ENCODE data around the gene RABL3. TPM values are rescaled to one million over a fixed set of nuclear protein-coding genes. Genes with fewer than 3 reads are reported as not detected.
"Not testable (repeated sequence)": the region's sequence is repeated elsewhere in the genome, so short reads cannot be mapped to it uniquely, and the experiment has no call there.

RABL3 gene
- total RNA-seq, 2 experiments from 2014 or later, result 34.7 to 36.8 TPM

- intact Hi-C loops (cut with micrococcal nuclease), result no loop called here
- peaks cover 53% of the 10 kb centered on the region for H3K4me1 Mint-ChIP-seq (ENCODE audit: low read depth)
- no peak overlapping the region for H3K27ac Mint-ChIP-seq
Observed at GRCh38 chr3:120766576-120766975, 24.3 kb upstream of the RABL3 start.

DNA sequence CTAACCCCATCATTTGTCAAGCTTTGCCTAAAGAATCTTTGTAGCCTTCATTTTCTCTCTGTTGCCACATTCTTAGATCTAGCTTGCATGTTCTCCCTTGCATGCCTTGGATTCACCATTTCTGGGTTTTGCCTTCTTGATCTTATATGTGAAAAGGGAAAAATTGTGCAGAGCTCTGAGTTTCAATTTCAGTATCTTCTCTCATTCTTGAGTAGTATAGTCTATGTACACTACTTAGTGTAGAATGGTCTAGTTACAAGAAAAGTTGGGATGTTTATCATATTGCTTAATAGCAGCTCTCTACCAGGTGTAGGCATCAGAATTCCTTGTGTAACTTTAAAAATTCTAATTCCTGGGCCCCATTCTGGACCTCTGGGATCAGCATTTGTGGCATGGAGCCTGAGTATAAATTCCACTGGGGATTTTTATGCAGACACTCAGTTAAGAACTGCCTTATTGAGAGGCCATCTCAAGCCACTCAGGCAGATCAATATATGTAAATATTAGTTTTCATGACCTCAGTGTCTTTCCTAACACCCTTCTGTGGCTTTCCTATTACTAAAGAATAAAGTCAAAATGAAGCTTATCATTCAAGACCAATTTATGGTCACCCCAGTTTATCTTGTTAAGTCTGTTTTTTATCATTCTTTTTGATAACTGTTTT, 23.6 kb upstream of the RABL3 start:
- intact Hi-C loops (cut with micrococcal nuclease), result no loop called here
- Mint-ChIP-seq H3K9me3 (no peaks in the 10 kb centered on the region), H3K4me1 (ENCODE audit: low read depth) (peaks cover 59% of the 10 kb centered on the region), H3K4me3 (no peak overlapping the region), H3K27me3 (ENCODE audit: low read depth) (no peaks in the 10 kb centered on the region), H3K36me3 (ENCODE audit: low read depth) (peaks cover 22% of the 10 kb centered on the region), H3K27ac (no peak overlapping the region)
- DNase-seq, result no peak
- CTCF ChIA-PET, result interaction anchor here (0.8 to 1.6 kb wide), 4 partner anchors 9 to 170 kb away, joined by 3 to 7 read pairs (median 5); partner anchors contain the start of gene NDUFB4

More at GRCh38 chr3:120766576-120766975, 24.3 kb upstream of the RABL3 start:
- no peaks in the 10 kb centered on the region for H3K27me3 Mint-ChIP-seq (ENCODE audit: low read depth)
- CTCF ChIA-PET, result interaction anchor here (1.3 to 1.6 kb wide), 3 partner anchors 28 to 171 kb away, joined by 3 to 7 read pairs (median 3); partner anchors contain the start of gene NDUFB4
- peaks cover 18% of the 10 kb centered on the region for H3K36me3 Mint-ChIP-seq (ENCODE audit: low read depth)
- DNase-seq, result no peak
- no peak overlapping the region for H3K4me3 Mint-ChIP-seq
- H3K9me3 Mint-ChIP-seq, result no peaks in the 10 kb centered on the region

DNA sequence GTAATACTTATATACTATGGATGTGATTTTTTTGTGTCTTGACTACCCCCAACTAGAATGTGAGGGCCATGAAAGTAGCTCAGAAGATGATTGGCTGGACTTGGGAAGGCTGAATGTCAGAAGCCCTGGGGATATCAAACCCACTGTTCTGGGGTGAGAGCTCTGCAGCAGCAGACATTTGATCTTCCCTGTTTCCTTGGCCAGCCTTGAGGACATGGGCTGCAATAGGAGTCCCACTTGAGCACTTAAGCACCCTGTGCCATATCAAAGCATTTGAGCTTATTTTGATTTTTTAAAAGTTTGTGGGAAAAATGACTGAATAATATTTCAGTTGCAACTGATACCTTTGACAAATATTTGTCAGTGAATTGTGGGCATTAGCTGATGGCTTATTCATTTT, 21.9 kb upstream of the RABL3 start:
- CTCF ChIA-PET, result interaction anchor here (1.5 kb wide), 1 partner anchor 30 kb away, joined by 5 read pairs; no protein-coding TSS in a partner anchor
- H3K27me3 Mint-ChIP-seq (ENCODE audit: low read depth), result no peaks in the 10 kb centered on the region
- peaks cover 64% of the 10 kb centered on the region for H3K4me1 Mint-ChIP-seq (ENCODE audit: low read depth)
- no peak overlapping the region for H3K27ac Mint-ChIP-seq
- intact Hi-C loops (cut with micrococcal nuclease), result no loop called here
- no peak for DNase-seq
- H3K4me3 Mint-ChIP-seq, result no peak overlapping the region
- peaks cover 17% of the 10 kb centered on the region for H3K36me3 Mint-ChIP-seq (ENCODE audit: low read depth)
- H3K9me3 Mint-ChIP-seq, result no peaks in the 10 kb centered on the region

- Mint-ChIP-seq H3K27ac (no peak overlapping the region), H3K27me3 (ENCODE audit: low read depth) (no peaks in the 10 kb centered on the region), H3K36me3 (ENCODE audit: low read depth) (peaks cover 22% of the 10 kb centered on the region), H3K9me3 (peaks cover 4% of the 10 kb centered on the region), H3K4me3 (no peak overlapping the region), H3K4me1 (ENCODE audit: low read depth) (peaks cover 69% of the 10 kb centered on the region)
- CTCF ChIA-PET, result interaction anchor here (1.5 kb wide), 1 partner anchor 31 kb away, joined by 5 read pairs; no protein-coding TSS in a partner anchor
- DNase-seq, result no peak
- intact Hi-C loops (cut with micrococcal nuclease), result no loop called here
Observed at GRCh38 chr3:120763601-120764000, 21.3 kb upstream of the RABL3 start.

- Mint-ChIP-seq H3K4me3 (no peak overlapping the region), H3K27me3 (ENCODE audit: low read depth) (no peaks in the 10 kb centered on the region), H3K27ac (no peak overlapping the region), H3K4me1 (ENCODE audit: low read depth) (peaks cover 67% of the 10 kb centered on the region), H3K9me3 (peaks cover 6% of the 10 kb centered on the region), H3K36me3 (ENCODE audit: low read depth) (peaks cover 26% of the 10 kb centered on the region)
- no peak for DNase-seq
- intact Hi-C loops (cut with micrococcal nuclease), result no loop called here
- CTCF ChIA-PET, result interaction anchor here (0.5 kb wide), 1 partner anchor 405 kb away, joined by 4 read pairs; no protein-coding TSS in a partner anchor
Observed at GRCh38 chr3:120762615-120763014, 20.3 kb upstream of the RABL3 start.

DNA sequence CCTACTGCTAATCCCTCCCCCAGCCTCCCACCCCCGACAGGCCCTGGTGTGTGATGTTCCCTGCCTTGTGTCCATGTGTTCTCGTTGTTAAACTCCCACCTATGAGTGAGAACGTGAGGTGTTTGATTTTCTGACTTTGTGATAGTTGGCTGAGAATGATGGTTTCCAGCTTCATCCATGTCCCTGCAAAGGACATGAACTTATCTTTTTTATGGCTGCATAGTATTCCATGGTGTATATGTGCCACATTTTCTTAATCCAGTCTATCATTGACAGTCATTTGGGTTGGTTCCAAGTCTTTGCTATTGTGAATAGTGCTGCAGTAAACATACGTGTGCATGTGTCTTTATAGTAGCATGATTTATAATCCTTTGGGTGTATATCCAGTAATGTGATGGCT, 16.2 kb upstream of the RABL3 start:
- DNase-seq; intact Hi-C loops (cut with micrococcal nuclease); H3K4me3 Mint-ChIP-seq; H3K27me3 Mint-ChIP-seq (ENCODE audit: low read depth); CTCF ChIA-PET; H3K27ac Mint-ChIP-seq; H3K9me3 Mint-ChIP-seq: not testable (repeated sequence)
- Mint-ChIP-seq H3K36me3 (ENCODE audit: low read depth) (peaks cover 44% of the 10 kb centered on the region), H3K4me1 (ENCODE audit: low read depth) (peaks cover 49% of the 10 kb centered on the region)

- Mint-ChIP-seq H3K27me3 (ENCODE audit: low read depth) (no peaks in the 10 kb centered on the region), H3K4me1 (ENCODE audit: low read depth) (peaks cover 39% of the 10 kb centered on the region), H3K9me3 (peaks cover 6% of the 10 kb centered on the region), H3K36me3 (ENCODE audit: low read depth) (peaks cover 52% of the 10 kb centered on the region), H3K27ac (no peak overlapping the region), H3K4me3 (no peak overlapping the region)
- no peak for DNase-seq
- intact Hi-C loops (cut with micrococcal nuclease), result no loop called here
- CTCF ChIA-PET, result no interaction called here
Observed at GRCh38 chr3:120756061-120756460, 13.7 kb upstream of the RABL3 start.

DNA sequence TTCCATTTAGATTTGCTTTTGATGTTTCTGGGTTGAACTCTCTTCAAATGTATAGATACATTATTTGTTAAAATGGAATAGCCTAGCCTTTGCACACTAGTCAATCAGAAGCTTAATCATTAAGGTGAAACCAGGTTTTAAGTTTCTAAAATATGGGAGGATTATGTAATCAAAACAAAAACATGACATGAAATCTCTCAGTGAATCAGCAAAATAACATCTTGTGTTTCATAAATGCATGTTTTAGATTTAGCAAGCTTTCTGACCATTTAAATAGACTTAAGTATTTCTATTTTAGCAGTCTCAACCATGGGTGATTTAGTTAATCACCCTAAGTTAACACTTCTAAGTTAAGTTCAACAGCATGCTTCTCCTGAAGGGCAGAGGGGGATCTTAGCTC, 11.5 kb upstream of the RABL3 start:
- Mint-ChIP-seq H3K27ac (no peak overlapping the region), H3K4me1 (ENCODE audit: low read depth) (peaks cover 31% of the 10 kb centered on the region), H3K9me3 (peaks cover 4% of the 10 kb centered on the region), H3K36me3 (ENCODE audit: low read depth) (peaks cover 52% of the 10 kb centered on the region), H3K4me3 (no peak overlapping the region), H3K27me3 (ENCODE audit: low read depth) (no peaks in the 10 kb centered on the region)
- intact Hi-C loops (cut with micrococcal nuclease), result no loop called here
- CTCF ChIA-PET, result interaction anchor here (1.1 kb wide), 1 partner anchor 42 kb away, joined by 3 read pairs; no protein-coding TSS in a partner anchor
- no peak for DNase-seq

- peaks cover 27% of the 10 kb centered on the region for H3K4me1 Mint-ChIP-seq (ENCODE audit: low read depth)
- H3K4me3 Mint-ChIP-seq, result no peak overlapping the region
- intact Hi-C loops (cut with micrococcal nuclease), result no loop called here
- CTCF ChIA-PET, result no interaction called here
- no peaks in the 10 kb centered on the region for H3K27me3 Mint-ChIP-seq (ENCODE audit: low read depth)
- no peak overlapping the region for H3K27ac Mint-ChIP-seq
- no peak for DNase-seq
- H3K9me3 Mint-ChIP-seq, result no peaks in the 10 kb centered on the region
- peaks cover 46% of the 10 kb centered on the region for H3K36me3 Mint-ChIP-seq (ENCODE audit: low read depth)
Observed at GRCh38 chr3:120752865-120753264, 10.5 kb upstream of the RABL3 start.

- no peak overlapping the region for H3K27ac Mint-ChIP-seq
- CTCF ChIA-PET, result no interaction called here
- peaks cover 27% of the 10 kb centered on the region for H3K4me1 Mint-ChIP-seq (ENCODE audit: low read depth)
- no peak overlapping the region for H3K4me3 Mint-ChIP-seq
- H3K36me3 Mint-ChIP-seq (ENCODE audit: low read depth), result peaks cover 47% of the 10 kb centered on the region
- H3K9me3 Mint-ChIP-seq, result no peaks in the 10 kb centered on the region
- no peaks in the 10 kb centered on the region for H3K27me3 Mint-ChIP-seq (ENCODE audit: low read depth)
- DNase-seq, result no peak
- intact Hi-C loops (cut with micrococcal nuclease), result no loop called here
Observed at GRCh38 chr3:120752230-120752629, 9.9 kb upstream of the RABL3 start.

DNA sequence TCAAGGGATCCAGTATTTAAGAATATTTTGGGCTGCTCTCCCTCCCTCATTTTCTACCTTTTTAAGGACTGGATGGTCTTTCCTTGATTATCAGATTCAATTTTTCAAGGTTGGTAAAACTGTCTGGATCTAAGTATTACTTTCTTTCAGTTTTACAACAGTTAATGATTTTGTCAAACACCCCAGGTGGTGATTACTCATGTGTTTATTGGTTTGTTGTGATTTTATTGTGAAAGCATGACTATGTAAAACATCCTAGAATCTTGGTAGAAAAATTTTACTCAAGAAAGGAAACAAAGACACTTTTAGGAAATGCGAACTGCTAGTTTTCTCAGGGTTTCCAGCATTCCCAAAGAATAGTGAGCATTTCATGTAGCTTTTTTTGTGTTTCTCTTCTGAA, 7.5 kb upstream of the RABL3 start:
- no peak for DNase-seq
- CTCF ChIA-PET, result no interaction called here
- H3K4me3 Mint-ChIP-seq, result no peak overlapping the region
- no peaks in the 10 kb centered on the region for H3K9me3 Mint-ChIP-seq
- peaks cover 35% of the 10 kb centered on the region for H3K36me3 Mint-ChIP-seq (ENCODE audit: low read depth)
- intact Hi-C loops (cut with micrococcal nuclease), result loop anchor here (10.0 kb wide), 3 partner anchors 1085 to 1525 kb away; partner anchors contain the start of genes EAF2, IQCB1, POGLUT1 and TMEM39A
- H3K4me1 Mint-ChIP-seq (ENCODE audit: low read depth), result peaks cover 34% of the 10 kb centered on the region
- H3K27ac Mint-ChIP-seq, result no peak overlapping the region
- no peaks in the 10 kb centered on the region for H3K27me3 Mint-ChIP-seq (ENCODE audit: low read depth)

DNA sequence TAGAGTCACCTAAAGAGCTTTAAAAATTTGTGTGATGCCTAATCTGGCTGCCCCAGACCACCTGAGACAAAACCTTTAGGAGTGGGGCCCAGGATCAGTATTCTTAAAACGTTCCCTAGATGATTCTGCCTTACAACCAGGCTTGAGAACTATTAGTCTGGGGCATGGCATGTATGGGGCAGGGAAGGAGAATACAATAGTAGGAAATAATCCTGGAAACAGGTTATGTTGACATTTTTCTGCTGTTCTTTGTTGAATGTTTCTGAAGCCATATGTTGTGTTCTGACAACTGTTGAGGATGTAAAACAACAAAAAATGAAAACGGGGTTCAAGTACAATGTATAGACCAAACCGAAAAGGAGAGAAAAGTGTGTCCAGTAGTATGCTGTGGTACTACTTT, 3.1 kb upstream of the RABL3 start:
- no peak for DNase-seq
- intact Hi-C loops (cut with micrococcal nuclease), result loop anchor here (10.0 kb wide), 3 partner anchors 1089 to 1521 kb away; partner anchors contain the start of genes EAF2, IQCB1, POGLUT1 and TMEM39A
- no peak overlapping the region for H3K27ac Mint-ChIP-seq
- H3K9me3 Mint-ChIP-seq, result no peaks in the 10 kb centered on the region
- H3K27me3 Mint-ChIP-seq (ENCODE audit: low read depth), result no peaks in the 10 kb centered on the region
- peaks cover 38% of the 10 kb centered on the region for H3K4me1 Mint-ChIP-seq (ENCODE audit: low read depth)
- no peak overlapping the region for H3K4me3 Mint-ChIP-seq
- CTCF ChIA-PET, result no interaction called here
- H3K36me3 Mint-ChIP-seq (ENCODE audit: low read depth), result peaks cover 10% of the 10 kb centered on the region
